SK-N-SH (cell line): ENCODE data around the gene SCAMP5. TPM values are rescaled to one million over a fixed set of nuclear protein-coding genes. Genes with fewer than 3 reads are reported as not detected.
A peak's percentile ranks its signal among the peaks of the same experiment; 100 is the strongest.

Experiments
- CTCF ChIA-PET: fragments of 300-600, 350-600 bp; formaldehyde crosslinking; extraction: SDS; loops from one replicate; lab custom pipeline; 2021; lab: Yijun Ruan, JAX
- POLR2A ChIA-PET: fragments of 350-600 bp; sonication (Branson Sonifier 250); formaldehyde crosslinking; extraction: SDS; loops from one replicate; lab custom pipeline; 2020; ENCODE audit warnings: antibody characterized with exemption, inconsistent platforms; lab: Yijun Ruan, JAX
- DNase-seq: peaks from one replicate; pipeline ENCODE4 v3.0.0; 2012
- H2AFZ ChIP-seq: fragments of 200-600 bp; sonication (generic); 2 replicates; pipeline ENCODE4 v1.8.1; 2016; ENCODE audit warnings: antibody characterized with exemption, mild to moderate bottlenecking, low read depth
- H3F3A ChIP-seq: fragments of 200-600 bp; sonication (generic); replicated peaks from 2 replicates; pipeline ENCODE3; 2016; ENCODE audit warnings: antibody characterized with exemption, mild to moderate bottlenecking; ENCODE audit not compliant: insufficient read depth
- H3K27ac ChIP-seq, 2 experiments: fragments of 200-500 bp in 1 of 2; fragments of 200-600 bp in 1 of 2; sonication (Bioruptor generic) in 1 of 2; sonication (generic), shearing (Covaris generic) in 1 of 2; 2 replicates each; pipeline versions ENCODE4 v1.5.1 to v1.6.1; 2014 to 2016; ENCODE audit warnings: low read depth in 2 of 2, inconsistent platforms in 1 of 2, low read length in 1 of 2, mild to moderate bottlenecking in 1 of 2, mixed read lengths in 1 of 2
- H3K27me3 ChIP-seq: fragments of 200-600 bp; sonication (generic), shearing (Covaris generic); 2 replicates; pipeline ENCODE4 v1.6.1; 2016; ENCODE audit warnings: mixed run types; ENCODE audit not compliant: insufficient read depth
- H3K36me3 ChIP-seq, 2 experiments: fragments of 200-500 bp in 1 of 2; fragments of 200-600 bp in 1 of 2; sonication (Bioruptor generic) in 1 of 2; sonication (generic) in 1 of 2; replicated peaks in 1 of 2; 2 replicates each; pipeline versions ENCODE3 to v1.5.1; 2014 to 2016; ENCODE audit warnings: low read length in 1 of 2, mild to moderate bottlenecking in 1 of 2; ENCODE audit not compliant: insufficient read depth in 2 of 2, control insufficient read depth in 1 of 2
- H3K4me1 ChIP-seq, 2 experiments: fragments of 200-500 bp in 1 of 2; fragments of 200-600 bp in 1 of 2; sonication (Bioruptor generic) in 1 of 2; sonication (generic), shearing (Covaris generic) in 1 of 2; 2 replicates each; pipeline versions ENCODE4 v1.5.1 to v1.6.1; 2014 to 2016; ENCODE audit warnings: low read depth in 1 of 2, low read length in 1 of 2, mixed run types in 1 of 2; ENCODE audit not compliant: insufficient read depth in 2 of 2, control insufficient read depth in 1 of 2
- H3K4me2 ChIP-seq: fragments of 200-600 bp; sonication (generic), shearing (Covaris generic); 2 replicates; pipeline ENCODE4 v1.6.1; 2017; ENCODE audit warnings: mixed run types
- H3K4me3 ChIP-seq, 2 experiments: fragments of 200-500 bp in 1 of 2; fragments of 200-600 bp in 1 of 2; sonication (Bioruptor generic) in 1 of 2; sonication (generic), shearing (Covaris generic) in 1 of 2; 2 replicates each; pipeline versions ENCODE4 v1.5.1 to v1.8.1; 2014 to 2016; ENCODE audit warnings: low read depth in 2 of 2, inconsistent platforms in 1 of 2, low read length in 1 of 2, mild to moderate bottlenecking in 1 of 2, mixed read lengths in 1 of 2, moderate library complexity in 1 of 2
- H3K79me2 ChIP-seq: fragments of 200-600 bp; sonication (generic); 2 replicates; pipeline ENCODE4 v1.8.1; 2017; ENCODE audit warnings: mild to moderate bottlenecking; ENCODE audit not compliant: insufficient read depth
- H3K9ac ChIP-seq: fragments of 200-600 bp; sonication (generic); 2 replicates; pipeline ENCODE4 v1.6.1; 2017; ENCODE audit warnings: mixed run types
- H3K9me2 ChIP-seq: fragments of 200-600 bp; sonication (generic); 2 replicates; pipeline ENCODE4 v1.6.1; 2017; ENCODE audit warnings: mixed run types
- H3K9me3 ChIP-seq: fragments of 200-600 bp; sonication (generic); 2 replicates; pipeline ENCODE4 v1.6.1; 2017; ENCODE audit warnings: mixed run types, mild to moderate bottlenecking, moderate library complexity
- H4K20me1 ChIP-seq: fragments of 200-600 bp; sonication (generic); 2 replicates; pipeline ENCODE4 v1.6.1; 2017; ENCODE audit warnings: mild to moderate bottlenecking, mixed run types; ENCODE audit not compliant: insufficient read depth
- CHD2 ChIP-seq: fragments of 150-350 bp; IDR thresholded peaks from 2 replicates; pipeline ENCODE4 v1.6.1; 2018; ENCODE audit warnings: low read length; ENCODE audit not compliant: partially characterized antibody
- CTCF ChIP-seq: fragments of 200-600 bp; sonication (generic); IDR thresholded peaks from 2 replicates; pipeline ENCODE4 v1.6.1; 2017; ENCODE audit warnings: antibody characterized with exemption, mild to moderate bottlenecking, moderate library complexity
- ELF1 ChIP-seq: IDR thresholded peaks from 2 replicates; pipeline ENCODE4 v1.4.0; 2012
- EP300 ChIP-seq, 2 experiments: IDR thresholded peaks; 2 replicates each; pipeline versions ENCODE4 v1.4.0 to v1.6.1; 2012; ENCODE audit warnings: borderline replicate concordance in 1 of 2, low read depth in 1 of 2, low read length in 1 of 2
- EZH2phosphoT487 ChIP-seq: fragments of 200-600 bp; sonication (generic); IDR thresholded peaks from 2 replicates; pipeline ENCODE4 v1.6.1; 2017; ENCODE audit warnings: low read depth, mixed run types, mild to moderate bottlenecking, antibody characterized with exemption, moderate library complexity, borderline replicate concordance
- GABPA ChIP-seq: IDR thresholded peaks from 2 replicates; pipeline ENCODE4 v1.4.0; 2012; ENCODE audit warnings: low read depth, mild to moderate bottlenecking
- GATA2 ChIP-seq: sonication (generic); formaldehyde crosslinking; IDR thresholded peaks from 2 replicates; pipeline ENCODE4 v1.5.0; 2020; ENCODE audit warnings: mild to moderate bottlenecking, missing genetic modification reagents
- JUND ChIP-seq: IDR thresholded peaks from 2 replicates; pipeline ENCODE4 v1.4.0; 2012
- MAX ChIP-seq: IDR thresholded peaks from 2 replicates; pipeline ENCODE4 v1.4.0; 2012; ENCODE audit warnings: low read depth
- MXI1 ChIP-seq: IDR thresholded peaks from 2 replicates; pipeline ENCODE4 v1.6.1; 2012; ENCODE audit warnings: mild to moderate bottlenecking, low read depth, low read length, improper control_type of control experiment
- NFIC ChIP-seq: IDR thresholded peaks from 2 replicates; pipeline ENCODE4 v1.4.0; 2012; ENCODE audit warnings: borderline replicate concordance
- NRF1 ChIP-seq: IDR thresholded peaks from 2 replicates; pipeline ENCODE4 v1.6.1; 2012; ENCODE audit warnings: low read depth, mild to moderate bottlenecking, low read length
- PBX3 ChIP-seq: IDR thresholded peaks from 2 replicates; pipeline ENCODE4; 2012
- RCOR1 ChIP-seq: fragments of 150-350 bp; IDR thresholded peaks from 2 replicates; pipeline ENCODE4 v1.6.1; 2017; ENCODE audit warnings: antibody characterized with exemption, low read length
- RFX5 ChIP-seq: IDR thresholded peaks from 2 replicates; pipeline ENCODE4 v1.6.1; 2012; ENCODE audit warnings: mild to moderate bottlenecking, improper control_type of control experiment, low read length
- SIN3A ChIP-seq: IDR thresholded peaks from 2 replicates; pipeline ENCODE4 v1.6.1; 2012; ENCODE audit warnings: low read depth, mild to moderate bottlenecking, low read length, moderate library complexity, borderline replicate concordance
- SMC3 ChIP-seq: IDR thresholded peaks from 2 replicates; pipeline ENCODE4 v1.6.1; 2012; ENCODE audit warnings: low read depth, low read length, improper control_type of control experiment
- TAF1 ChIP-seq: IDR thresholded peaks from 2 replicates; pipeline ENCODE4 v1.6.1; 2012; ENCODE audit warnings: low read depth, mild to moderate bottlenecking, low read length, moderate library complexity, borderline replicate concordance
- TCF12 ChIP-seq: IDR thresholded peaks from 2 replicates; pipeline ENCODE4 v1.4.0; 2012
- USF1 ChIP-seq: IDR thresholded peaks from 2 replicates; pipeline ENCODE4 v1.4.0; 2012; ENCODE audit warnings: low read depth, borderline replicate concordance
- USF2 ChIP-seq: fragments of 150-350 bp; IDR thresholded peaks from 2 replicates; pipeline ENCODE4 v1.6.1; 2017; ENCODE audit warnings: antibody characterized with exemption, low read length, low read depth, borderline replicate concordance
- WGBS: methylation state at CpG from one replicate; pipeline ENCODE4 v1.1.6; 2017; ENCODE audit warnings: low lambda C conversion rate; 5-methylcytosine and 5-hydroxymethylcytosine counted together
- polyA plus RNA-seq, 3 experiments: library from polyadenylated mRNA; depleted of rRNA; stranded (reverse); fragments of >200 nt; gene quantifications; 2 replicates each; pipeline ENCODE4 v1.2.3, GENCODE V29; 2012

The SCAMP5 gene
- polyA plus RNA-seq, 1 of the 3 experiments (the other 2 are of a cell fraction): 27.9 TPM

- Histone ChIP-seq H3K4me3 (no peak overlapping the region; a peak in 1 of 4 replicates), H3K79me2 (peaks cover 10% of the 10 kb centered on the region), H3K27ac (no peak overlapping the region), H2AFZ (no peak overlapping the region), H4K20me1 (no peaks in the 10 kb centered on the region), H3K9ac (no peak overlapping the region), H3K4me1 (peaks cover 7 to 10% of the 10 kb centered on the region in 2 experiments; a peak in 3 of 4 replicates), H3K27me3 (no peaks in the 10 kb centered on the region), H3K4me2 (no peak overlapping the region), H3K9me3 (no peaks in the 10 kb centered on the region), H3K9me2 (no peaks in the 10 kb centered on the region), H3F3A (no peaks in the 10 kb centered on the region), H3K36me3 (no peaks in the 10 kb centered on the region)
- CTCF ChIA-PET: interaction anchor here (0.6 to 10.3 kb wide), 39 partner anchors 10 to 311 kb away, joined by 3 to 238 read pairs (median 4); partner anchors contain the start of genes C15orf39, RPP25 and SCAMP5
- DNase-seq: no peak
- TF ChIP-seq GABPA (no peak), ELF1 (no peak), RFX5 (no peak), USF1 (no peak), MXI1 (no peak), MAX (no peak), GATA2 (no peak), PBX3 (no peak)
- 80% methylated on average over 4 of the region's 4 CpGs for WGBS
- POLR2A ChIA-PET: interaction anchor here (1.1 kb wide), 1 partner anchor 173 kb away, joined by 3 read pairs; the partner anchor contains the start of gene C15orf39
Observed at GRCh38 chr15:75028991-75029377, 33.6 kb downstream of the SCAMP5 start.

- H3K79me2 ChIP-seq: peaks cover 5% of the 10 kb centered on the region
- H3K4me2 ChIP-seq: peak overlapping the region; percentile 31; the same call in 1 of the 2 replicates
- no peaks in the 10 kb centered on the region for H4K20me1 ChIP-seq
- H3K9me2 ChIP-seq: no peaks in the 10 kb centered on the region
- no peak overlapping the region; a peak in 1 of 4 replicates for H3K27ac ChIP-seq
- POLR2A ChIA-PET: interaction anchor here (0.8 to 1.1 kb wide), 2 partner anchors 172 to 175 kb away, joined by 3 read pairs; partner anchors contain the start of gene C15orf39
- H3K9me3 ChIP-seq: no peaks in the 10 kb centered on the region
- no peaks in the 10 kb centered on the region for H3K27me3 ChIP-seq
- peak; percentile 87 for DNase-seq
- no peaks in the 10 kb centered on the region for H3F3A ChIP-seq
- no peak overlapping the region for H3K9ac ChIP-seq
- peaks cover 7 to 10% of the 10 kb centered on the region in 2 experiments; a peak in 3 of 4 replicates for H3K4me1 ChIP-seq
- H2AFZ ChIP-seq: peak overlapping the region; percentile 64
- no peak overlapping the region; a peak in 1 of 4 replicates for H3K4me3 ChIP-seq
- CTCF ChIA-PET: interaction anchor here (0.6 to 10.3 kb wide), 47 partner anchors 9 to 425 kb away, joined by 3 to 238 read pairs (median 4); partner anchors contain the start of genes C15orf39, RPP25 and SCAMP5
- H3K36me3 ChIP-seq: no peaks in the 10 kb centered on the region
- 56% methylated on average over 12 of the region's 12 CpGs for WGBS
- TF ChIP-seq USF2: peak; percentile 15; the same call in 1 of the 2 replicates
- TF ChIP-seq EP300 (IDR thresholded peaks at IDR 0.05; ENCODE audit: borderline replicate concordance in 1 of 2, low read depth in 1 of 2, low read length in 1 of 2): no peak
- no peak for TF ChIP-seq JUND
- no peak for TF ChIP-seq GATA2
- TF ChIP-seq TCF12: no peak
- no peak for TF ChIP-seq RCOR1
- TF ChIP-seq USF1: peak; percentile 74; the same call in 1 of the 2 replicates
- TF ChIP-seq NRF1: no peak
- no peak for TF ChIP-seq NFIC
- TF ChIP-seq EZH2phosphoT487: no peak
- peak; percentile 99 for TF ChIP-seq SMC3
- TF ChIP-seq SIN3A: peak; percentile 74; the same call in 1 of the 2 replicates
- TF ChIP-seq CHD2: no peak
- peak; percentile 90 for TF ChIP-seq CTCF
- TF ChIP-seq TAF1: no peak
- no peak for TF ChIP-seq RFX5
Observed at GRCh38 chr15:75029378-75030022, 34.1 kb downstream of the SCAMP5 start.
